Coronary artery (tissue), 2 donors: ENCODE results near the gene NEB.

Experiments
- DNase-seq: peaks from one replicate; pipeline ENCODE4 v3.0.0-alpha.2; 2017; ENCODE audit warnings: low spot score
- H3K27ac ChIP-seq, 2 donors: fragments of 200-600 bp; sonication (generic); one replicate each; pipeline ENCODE4 v1.5.1; 2016 to 2019
- H3K4me3 ChIP-seq: fragments of 200-600 bp; sonication (generic); 2 replicates; pipeline ENCODE4 v1.5.1; 2016; ENCODE audit warnings: mild to moderate bottlenecking, moderate library complexity
- CTCF ChIP-seq: fragments of 200-600 bp; sonication (generic); IDR thresholded peaks from one replicate; pipeline ENCODE4 v1.5.1; 2019; ENCODE audit warnings: antibody characterized with exemption

Gene NEB

GRCh38 chr2:151640087-151640486 lies 94.2 kb downstream of the NEB start:
- no peak for DNase-seq
- no peak for TF ChIP-seq CTCF
- H3K27ac ChIP-seq = no peak overlapping the region
- no peak overlapping the region for H3K4me3 ChIP-seq

- Histone ChIP-seq H3K27ac (no peak overlapping the region), H3K4me3 (no peak overlapping the region)
- no peak for DNase-seq
- TF ChIP-seq CTCF = no peak
These were observed 95.3 kb downstream of the NEB start for GRCh38 chr2:151638990-151639389.

GRCh38 chr2:151638191-151638933 lies 95.9 kb downstream of the NEB start:
- TF ChIP-seq CTCF = no peak
- DNase-seq = no peak
- no peak overlapping the region for H3K27ac ChIP-seq
- H3K4me3 ChIP-seq = no peak overlapping the region

GRCh38 chr2:151637271-151637781 lies 97.0 kb downstream of the NEB start:
- H3K27ac ChIP-seq = no peak overlapping the region
- DNase-seq = no peak
- TF ChIP-seq CTCF = no peak
- no peak overlapping the region for H3K4me3 ChIP-seq

GRCh38 chr2:151634736-151635467 lies 99.4 kb downstream of the NEB start:
- Histone ChIP-seq H3K4me3 (no peak overlapping the region), H3K27ac (no peak overlapping the region)
- no peak for TF ChIP-seq CTCF
- DNase-seq = no peak

GRCh38 chr2:151632993-151633565 lies 101.2 kb downstream of the NEB start:
- DNase-seq = no peak
- TF ChIP-seq CTCF = no peak
- Histone ChIP-seq H3K27ac (no peak overlapping the region), H3K4me3 (no peak overlapping the region)
